GM12892 (cell line): ENCODE measurements around the gene PRKCQ.

ENCODE experiments used
- POLR2A ChIP-seq: IDR thresholded peaks from 2 replicates; pipeline ENCODE4 v1.6.1; 2011; ENCODE audit warnings: low read depth, low read length, control low read depth
- POLR2AphosphoS5 ChIP-seq: IDR thresholded peaks from 2 replicates; pipeline ENCODE4 v1.6.1; 2011; ENCODE audit warnings: low read depth, low read length, control low read depth

GRCh38 chr10:6570893-6571292 lies 9.2 kb downstream of the PRKCQ start:
- TF ChIP-seq POLR2AphosphoS5 (no peak), POLR2A (no peak)
